ENCODE data around the gene LMAN1L.
A peak's percentile ranks its signal among the peaks of the same experiment; 100 is the strongest.

Gene LMAN1L

GRCh38 chr15:74855857-74856256 lies 43.2 kb downstream of the LMAN1L start:
- no peak for DNase-seq (ENCODE audit: low spot score)
- ChIA-PET POLR2A (ENCODE audit: low non-redundant PET) (no interaction called here), CTCF (interaction anchor here (0.6 kb wide), 1 partner anchor 136 kb away, joined by 3 read pairs; no protein-coding TSS in a partner anchor)
- H3K27ac ChIP-seq = peak overlapping the region; percentile 23
- TF ChIP-seq, protein P1, sequence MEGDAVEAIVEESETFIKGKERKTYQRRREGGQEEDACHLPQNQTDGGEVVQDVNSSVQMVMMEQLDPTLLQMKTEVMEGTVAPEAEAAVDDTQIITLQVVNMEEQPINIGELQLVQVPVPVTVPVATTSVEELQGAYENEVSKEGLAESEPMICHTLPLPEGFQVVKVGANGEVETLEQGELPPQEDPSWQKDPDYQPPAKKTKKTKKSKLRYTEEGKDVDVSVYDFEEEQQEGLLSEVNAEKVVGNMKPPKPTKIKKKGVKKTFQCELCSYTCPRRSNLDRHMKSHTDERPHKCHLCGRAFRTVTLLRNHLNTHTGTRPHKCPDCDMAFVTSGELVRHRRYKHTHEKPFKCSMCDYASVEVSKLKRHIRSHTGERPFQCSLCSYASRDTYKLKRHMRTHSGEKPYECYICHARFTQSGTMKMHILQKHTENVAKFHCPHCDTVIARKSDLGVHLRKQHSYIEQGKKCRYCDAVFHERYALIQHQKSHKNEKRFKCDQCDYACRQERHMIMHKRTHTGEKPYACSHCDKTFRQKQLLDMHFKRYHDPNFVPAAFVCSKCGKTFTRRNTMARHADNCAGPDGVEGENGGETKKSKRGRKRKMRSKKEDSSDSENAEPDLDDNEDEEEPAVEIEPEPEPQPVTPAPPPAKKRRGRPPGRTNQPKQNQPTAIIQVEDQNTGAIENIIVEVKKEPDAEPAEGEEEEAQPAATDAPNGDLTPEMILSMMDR (conservative IDR thresholded peaks at IDR 0.05; ENCODE audit: low read depth) = no peak

DNA sequence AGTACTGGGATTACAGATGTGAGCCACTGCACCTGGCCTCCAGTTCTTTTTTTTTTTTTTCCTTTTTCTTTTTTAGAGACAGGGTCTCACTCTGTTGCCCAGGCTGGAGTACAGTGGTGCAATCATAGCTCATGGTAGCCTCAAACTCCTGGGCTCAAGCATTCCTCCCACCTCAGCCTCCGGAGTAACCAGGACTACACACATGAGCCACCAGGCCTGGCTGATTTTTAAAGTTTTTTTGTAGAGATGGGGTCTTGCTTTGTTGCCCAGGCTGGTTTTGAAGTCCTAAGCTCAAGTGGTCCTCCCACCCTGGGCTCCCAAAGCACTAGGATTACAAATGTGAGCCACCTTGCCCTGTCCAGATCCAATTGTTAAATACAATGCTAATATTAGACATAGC lies 43.9 kb downstream of the LMAN1L start:
- CTCF ChIA-PET = interaction anchor here (0.6 kb wide), 2 partner anchors 39 to 53 kb away, joined by 3 to 4 read pairs; no protein-coding TSS in a partner anchor

GRCh38 chr15:74857082-74857655 lies 44.5 kb downstream of the LMAN1L start:
- DNase-seq (ENCODE audit: low spot score) = no peak
- H3K27ac ChIP-seq = no peak overlapping the region
- CTCF ChIA-PET = interaction anchor here (0.6 kb wide), 2 partner anchors 40 to 52 kb away, joined by 3 to 4 read pairs; no protein-coding TSS in a partner anchor
- TF ChIP-seq, protein P1 (conservative IDR thresholded peaks at IDR 0.05; ENCODE audit: low read depth) = no peak
- POLR2A ChIA-PET (ENCODE audit: low non-redundant PET) = no interaction called here

More for the DNA sequence above, 43.9 kb downstream of the LMAN1L start:
- DNase-seq (ENCODE audit: low spot score) = no peak
- POLR2A ChIA-PET (ENCODE audit: low non-redundant PET) = no interaction called here
- H3K27ac ChIP-seq = peak overlapping the region; percentile 23
- TF ChIP-seq, protein P1 (conservative IDR thresholded peaks at IDR 0.05; ENCODE audit: low read depth) = no peak

DNA sequence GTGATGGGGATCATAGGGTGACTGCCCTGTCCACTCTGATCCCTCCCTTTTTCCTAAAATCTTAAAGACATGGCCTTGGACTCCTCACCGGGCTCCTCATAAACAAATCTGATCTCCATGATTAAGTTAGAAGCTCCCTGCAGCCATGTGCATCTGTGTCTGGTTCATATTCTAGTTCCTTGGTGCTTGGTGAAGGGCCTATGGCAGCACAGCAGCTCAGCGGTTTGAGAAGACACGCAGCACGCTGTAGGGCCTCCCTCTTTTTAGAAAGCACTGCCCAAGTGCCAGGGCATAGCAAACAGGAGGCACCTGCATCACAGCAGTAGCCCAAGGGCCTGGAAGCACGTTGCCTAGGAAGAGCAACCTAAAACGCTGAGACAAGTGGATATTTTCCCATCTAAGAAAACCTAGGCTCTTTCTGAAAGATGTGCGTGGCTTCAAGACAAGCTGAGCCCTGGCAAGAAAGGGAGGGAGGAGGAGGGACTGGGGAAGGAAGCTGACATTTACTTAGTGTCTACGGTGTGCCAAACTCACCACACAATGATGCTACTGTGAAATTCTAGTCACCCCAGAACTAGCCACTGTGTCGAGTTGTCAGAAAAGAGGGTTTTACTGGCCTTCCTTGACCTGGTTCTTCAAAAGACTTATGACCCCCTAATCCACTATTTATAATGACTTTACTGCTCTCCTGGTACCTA lies 45.2 kb downstream of the LMAN1L start:
- DNase-seq (ENCODE audit: low spot score) = no peak
- H3K27ac ChIP-seq = no peak overlapping the region; the same call in 1 of the 2 replicates
- ChIA-PET CTCF (interaction anchor here (0.6 kb wide), 1 partner anchor 803 kb away, joined by 4 read pairs; no protein-coding TSS in a partner anchor), POLR2A (ENCODE audit: low non-redundant PET) (no interaction called here)
- TF ChIP-seq, protein P1 (conservative IDR thresholded peaks at IDR 0.05; ENCODE audit: low read depth) = no peak

DNA sequence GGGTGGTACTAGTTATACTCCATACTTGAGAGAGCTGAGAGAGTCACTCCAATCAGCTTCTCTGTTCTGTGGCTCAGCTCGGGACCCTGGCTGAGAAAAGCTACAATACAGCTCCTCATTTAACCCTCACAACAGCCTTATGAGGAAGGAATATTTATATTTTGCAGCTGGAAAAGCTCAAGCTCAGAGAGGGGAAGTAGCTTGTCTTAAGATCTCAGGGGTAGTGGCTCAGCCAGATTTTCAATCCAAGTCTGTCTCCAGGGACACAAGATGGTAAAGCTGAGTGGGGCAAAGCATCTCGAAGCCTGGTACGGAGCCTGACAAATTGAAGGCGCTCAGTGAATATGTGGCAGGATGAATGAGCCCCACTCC lies 45.7 kb downstream of the LMAN1L start:
- ChIA-PET CTCF (interaction anchor here (0.6 to 1.1 kb wide), 2 partner anchors 43 to 804 kb away, joined by 4 read pairs; no protein-coding TSS in a partner anchor), POLR2A (ENCODE audit: low non-redundant PET) (no interaction called here)
- TF ChIP-seq, protein P1 (conservative IDR thresholded peaks at IDR 0.05; ENCODE audit: low read depth) = no peak
- no peak overlapping the region for H3K27ac ChIP-seq
- DNase-seq (ENCODE audit: low spot score) = no peak

GRCh38 chr15:74863239-74864056 lies 50.8 kb downstream of the LMAN1L start:
- CTCF ChIA-PET = interaction anchor here (1.0 to 1.6 kb wide), 2 partner anchors 39 to 88 kb away, joined by 5 to 8 read pairs; no protein-coding TSS in a partner anchor
- DNase-seq (ENCODE audit: low spot score) = peak; percentile 44
- POLR2A ChIA-PET (ENCODE audit: low non-redundant PET) = interaction anchor here (1.0 kb wide), 1 partner anchor 18 kb away, joined by 3 read pairs; no protein-coding TSS in a partner anchor
- TF ChIP-seq, protein P1 (conservative IDR thresholded peaks at IDR 0.05; ENCODE audit: low read depth) = no peak
- H3K27ac ChIP-seq = peak overlapping the region; percentile 76

Measured in RWPE1 (cell line).